Progenitor cell of endocrine pancreas (in vitro differentiated cells): ENCODE measurements around the gene TESK2. TPM values are rescaled to one million over a fixed set of nuclear protein-coding genes. Genes with fewer than 3 reads are reported as not detected.

Source experiments
- DNase-seq: peaks from one replicate; pipeline ENCODE4 v3.0.0; 2021; ENCODE audit warnings: low spot score; ENCODE audit not compliant: unreplicated experiment
- H3K27ac Mint-ChIP-seq: 2 replicates; pipeline ENCODE4 v1.8.0; 2021; ENCODE audit warnings: mild to moderate bottlenecking, moderate library complexity, mixed read lengths
- H3K27me3 Mint-ChIP-seq: 2 replicates; pipeline ENCODE4 v1.8.0; 2021; ENCODE audit warnings: mixed read lengths
- H3K36me3 Mint-ChIP-seq: 2 replicates; pipeline ENCODE4 v1.8.0; 2022; ENCODE audit warnings: mixed read lengths; ENCODE audit not compliant: insufficient read depth
- H3K4me1 Mint-ChIP-seq: 2 replicates; pipeline ENCODE4 v1.8.0; 2021; ENCODE audit warnings: low read depth, mixed read lengths
- H3K4me3 Mint-ChIP-seq: 2 replicates; pipeline ENCODE4 v1.8.0; 2021; ENCODE audit warnings: low read depth, mild to moderate bottlenecking, moderate library complexity, mixed read lengths
- H3K9me3 Mint-ChIP-seq: 2 replicates; pipeline ENCODE4 v1.8.0; 2021; ENCODE audit warnings: low read depth, mixed read lengths
- total RNA-seq: library from RNA; stranded (reverse); gene quantifications from 2 replicates; pipeline ENCODE4 v1.2.1, GENCODE V29; 2021
- TF ChIP-seq, protein P1 (sequence below): fragments of 200-600 bp; sonication (generic); IDR thresholded peaks from one replicate; pipeline ENCODE4 v1.5.0; 2021; ENCODE audit warnings: antibody characterized with exemption, mild to moderate bottlenecking; ENCODE audit not compliant: unreplicated experiment

TESK2 gene
- total RNA-seq, 1 donor from 2014 or later: 9.5 TPM

DNA sequence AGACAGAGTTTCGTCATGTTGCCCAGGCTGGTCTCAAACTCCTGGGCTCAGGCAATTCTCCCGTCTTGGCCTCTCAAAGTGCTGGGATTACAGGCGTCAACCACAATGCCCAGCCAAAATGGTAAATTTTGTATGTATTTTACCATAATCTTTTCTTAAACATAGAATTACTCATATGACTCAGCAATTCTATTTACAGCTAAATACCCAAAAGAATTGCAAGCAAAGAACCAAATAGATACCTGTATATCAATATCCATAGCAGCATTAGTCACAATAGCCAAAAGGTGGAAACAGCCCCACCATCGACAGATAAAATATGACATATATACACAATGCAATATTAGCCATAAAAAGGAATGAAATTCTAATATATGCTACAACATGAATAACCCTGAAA is 36.5 kb downstream of the TESK2 start:
- Mint-ChIP-seq H3K4me1 (no peaks in the 10 kb centered on the region), H3K27me3 (no peaks in the 10 kb centered on the region), H3K4me3 (no peak overlapping the region), H3K27ac (no peak overlapping the region), H3K9me3 (no peaks in the 10 kb centered on the region), H3K36me3 (peaks cover 2% of the 10 kb centered on the region)
- no peak for DNase-seq
- TF ChIP-seq, protein P1, sequence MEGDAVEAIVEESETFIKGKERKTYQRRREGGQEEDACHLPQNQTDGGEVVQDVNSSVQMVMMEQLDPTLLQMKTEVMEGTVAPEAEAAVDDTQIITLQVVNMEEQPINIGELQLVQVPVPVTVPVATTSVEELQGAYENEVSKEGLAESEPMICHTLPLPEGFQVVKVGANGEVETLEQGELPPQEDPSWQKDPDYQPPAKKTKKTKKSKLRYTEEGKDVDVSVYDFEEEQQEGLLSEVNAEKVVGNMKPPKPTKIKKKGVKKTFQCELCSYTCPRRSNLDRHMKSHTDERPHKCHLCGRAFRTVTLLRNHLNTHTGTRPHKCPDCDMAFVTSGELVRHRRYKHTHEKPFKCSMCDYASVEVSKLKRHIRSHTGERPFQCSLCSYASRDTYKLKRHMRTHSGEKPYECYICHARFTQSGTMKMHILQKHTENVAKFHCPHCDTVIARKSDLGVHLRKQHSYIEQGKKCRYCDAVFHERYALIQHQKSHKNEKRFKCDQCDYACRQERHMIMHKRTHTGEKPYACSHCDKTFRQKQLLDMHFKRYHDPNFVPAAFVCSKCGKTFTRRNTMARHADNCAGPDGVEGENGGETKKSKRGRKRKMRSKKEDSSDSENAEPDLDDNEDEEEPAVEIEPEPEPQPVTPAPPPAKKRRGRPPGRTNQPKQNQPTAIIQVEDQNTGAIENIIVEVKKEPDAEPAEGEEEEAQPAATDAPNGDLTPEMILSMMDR: no peak

DNA sequence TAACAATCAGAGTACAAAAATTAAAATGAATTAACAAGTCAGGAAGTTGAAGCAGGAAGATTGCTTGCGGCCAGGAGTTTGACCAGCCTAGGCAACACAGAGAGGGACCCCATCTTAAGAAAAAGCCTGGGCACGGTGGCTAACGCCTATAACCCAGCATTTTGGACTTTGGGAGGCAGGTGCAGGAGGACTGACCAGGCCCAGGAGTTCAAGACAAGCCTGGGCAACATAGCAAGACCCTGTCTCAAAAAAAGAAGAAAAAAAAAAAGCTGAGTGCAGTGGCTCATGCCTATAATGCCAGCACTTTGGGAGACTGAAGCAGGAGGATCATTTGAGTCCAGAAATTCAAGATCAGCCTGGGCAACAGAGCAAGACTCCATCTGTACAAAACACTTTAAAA is 38.5 kb downstream of the TESK2 start:
- Mint-ChIP-seq H3K36me3 (peaks cover 2% of the 10 kb centered on the region), H3K9me3 (no peaks in the 10 kb centered on the region), H3K4me3 (no peak overlapping the region), H3K27me3 (no peaks in the 10 kb centered on the region), H3K27ac (no peak overlapping the region), H3K4me1 (no peaks in the 10 kb centered on the region)
- no peak for DNase-seq
- TF ChIP-seq, protein P1: no peak

DNA sequence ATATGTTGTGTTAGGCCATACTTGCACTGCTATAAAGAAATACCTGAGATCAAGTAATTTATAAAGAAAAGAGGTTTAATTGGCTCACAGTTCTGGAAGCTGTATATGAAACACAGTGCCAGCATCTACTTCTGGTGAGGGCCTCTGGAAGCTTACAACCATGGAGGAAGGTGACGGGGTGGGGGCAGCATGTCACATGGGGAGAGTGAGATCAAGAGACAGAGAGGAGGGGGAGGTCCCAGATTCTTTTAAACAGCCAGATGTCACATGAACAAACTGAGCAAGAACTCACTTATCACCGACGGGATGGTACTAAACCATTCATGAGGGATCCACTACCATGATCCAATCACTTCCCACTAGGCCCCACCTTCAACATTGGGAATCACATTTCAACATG is 42.6 kb downstream of the TESK2 start:
- peaks cover 9% of the 10 kb centered on the region for H3K4me1 Mint-ChIP-seq
- H3K4me3 Mint-ChIP-seq: no peak overlapping the region
- no peaks in the 10 kb centered on the region for H3K27me3 Mint-ChIP-seq
- H3K36me3 Mint-ChIP-seq: peaks cover 4% of the 10 kb centered on the region
- no peaks in the 10 kb centered on the region for H3K9me3 Mint-ChIP-seq
- peak overlapping the region; percentile 75 for H3K27ac Mint-ChIP-seq
- no peak for DNase-seq
- TF ChIP-seq, protein P1: no peak

DNA sequence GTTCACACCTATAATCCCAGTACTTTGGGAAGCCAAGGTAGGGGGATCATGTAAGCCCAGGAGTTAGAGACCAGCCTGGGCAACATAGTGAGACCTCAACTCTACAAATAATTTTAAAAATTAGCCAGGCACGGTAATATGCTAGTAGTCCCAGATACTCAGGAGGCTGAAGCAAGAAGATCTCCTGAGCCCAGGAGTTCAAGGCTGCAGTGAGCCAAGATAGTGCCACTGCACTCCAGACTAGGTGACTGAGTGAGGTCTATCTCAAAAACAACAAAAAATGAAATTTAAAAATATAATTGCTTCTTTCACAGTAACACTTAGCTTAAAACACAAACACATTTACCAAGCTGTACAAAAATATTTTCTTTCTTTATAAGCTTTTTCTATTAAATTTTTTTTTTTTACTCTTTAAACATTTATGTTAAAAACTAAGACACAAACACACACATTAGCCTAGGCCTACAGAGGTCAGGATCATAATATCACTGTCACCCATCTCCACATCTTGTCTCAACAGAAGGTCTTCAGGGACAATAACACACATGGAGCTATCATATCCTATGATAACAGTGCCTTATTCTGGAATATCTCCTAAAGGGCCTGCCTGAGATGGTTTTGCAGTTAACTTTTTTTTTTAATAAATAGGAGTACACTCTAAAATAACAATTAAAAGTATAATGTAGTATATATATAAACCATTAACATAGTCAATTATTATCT is 43.9 kb downstream of the TESK2 start:
- Mint-ChIP-seq H3K36me3 (peaks cover 3% of the 10 kb centered on the region), H3K4me3 (no peak overlapping the region), H3K27me3 (no peaks in the 10 kb centered on the region), H3K9me3 (no peaks in the 10 kb centered on the region), H3K27ac (no peak overlapping the region), H3K4me1 (peaks cover 9% of the 10 kb centered on the region)
- DNase-seq: no peak
- TF ChIP-seq, protein P1: no peak

DNA sequence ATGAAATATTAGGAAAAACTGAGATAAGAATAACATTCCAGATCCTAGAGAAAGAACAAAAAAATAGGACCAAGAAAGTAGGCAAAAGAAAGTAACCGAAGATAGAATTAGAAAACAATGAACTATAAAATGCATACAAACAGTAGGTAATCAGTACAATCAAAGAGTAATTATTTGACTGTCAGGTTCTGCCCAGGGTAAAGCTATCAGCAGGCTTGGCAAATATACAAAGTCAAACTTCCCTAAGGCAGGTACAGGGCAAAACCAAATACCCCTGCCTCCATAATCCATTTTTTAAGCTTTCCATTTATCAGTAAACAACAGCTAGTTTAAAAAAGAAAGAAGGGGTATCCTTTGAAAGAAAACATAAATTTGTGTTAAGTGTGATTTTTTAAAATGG is 44.4 kb downstream of the TESK2 start:
- H3K4me1 Mint-ChIP-seq: peaks cover 9% of the 10 kb centered on the region
- H3K27me3 Mint-ChIP-seq: no peaks in the 10 kb centered on the region
- no peaks in the 10 kb centered on the region for H3K9me3 Mint-ChIP-seq
- H3K27ac Mint-ChIP-seq: no peak overlapping the region
- peaks cover 3% of the 10 kb centered on the region for H3K36me3 Mint-ChIP-seq
- TF ChIP-seq, protein P1: no peak
- DNase-seq: no peak
- H3K4me3 Mint-ChIP-seq: no peak overlapping the region
